ENCODE measurements around the gene EXOSC3. TPM values are rescaled to one million over a fixed set of nuclear protein-coding genes. Genes with fewer than 3 reads are reported as not detected.
A peak's percentile ranks its signal among the peaks of the same experiment; 100 is the strongest.
"Not testable (repeated sequence)": the region's sequence is repeated elsewhere in the genome, so short reads cannot be mapped to it uniquely, and the experiment has no call there.

EXOSC3 gene
- 27.7 TPM for total RNA-seq

GRCh38 chr9:37784616-37785483 is at the start of gene EXOSC3:
EXOSC3 (minus strand) TSS chr9:37785064; CDS start chr9:37785044, 20 bp downstream.
- peak; percentile 95 for DNase-seq

- no peak for DNase-seq
These were observed 42.8 kb upstream of the EXOSC3 start for GRCh38 chr9:37827483-37828165.

- not testable (repeated sequence) for DNase-seq
These were observed 40.3 kb upstream of the EXOSC3 start for GRCh38 chr9:37825174-37825573.

- no peak for DNase-seq
These were observed 35.3 kb upstream of the EXOSC3 start for GRCh38 chr9:37820142-37820541.

GRCh38 chr9:37818849-37819248 is 34.0 kb upstream of the EXOSC3 start:
- no peak for DNase-seq

- DNase-seq, result no peak
These were observed 28.0 kb upstream of the EXOSC3 start for GRCh38 chr9:37812773-37813379.

- DNase-seq, result no peak
These were observed 27.1 kb upstream of the EXOSC3 start for GRCh38 chr9:37811906-37812476.

GRCh38 chr9:37809676-37810075 is 24.8 kb upstream of the EXOSC3 start:
- DNase-seq, result not testable (repeated sequence)

- DNase-seq, result no peak
These were observed 21.4 kb upstream of the EXOSC3 start for GRCh38 chr9:37806271-37806670.

GRCh38 chr9:37801959-37802711 is 17.3 kb upstream of the EXOSC3 start:
- DNase-seq, result no peak

GRCh38 chr9:37801287-37801850 is 16.5 kb upstream of the EXOSC3 start:
- DNase-seq, result no peak

- DNase-seq, result peak; percentile 90
These were observed 15.9 kb upstream of the EXOSC3 start, which contains the start of gene DCAF10 for GRCh38 chr9:37800631-37801286. DCAF10 (plus strand) TSS chr9:37800797; CDS start chr9:37800867, 70 bp downstream.

GRCh38 chr9:37798677-37799076 is 13.8 kb upstream of the EXOSC3 start:
- DNase-seq, result no peak

- no peak for DNase-seq
These were observed 11.4 kb upstream of the EXOSC3 start for GRCh38 chr9:37796232-37796631.

- no peak for DNase-seq
These were observed 7.3 kb upstream of the EXOSC3 start for GRCh38 chr9:37792122-37792521.

GRCh38 chr9:37790096-37790495 is 5.2 kb upstream of the EXOSC3 start:
- DNase-seq, result no peak

- DNase-seq, result no peak
These were observed 3.5 kb upstream of the EXOSC3 start for GRCh38 chr9:37788332-37788731.

- no peak for DNase-seq
These were observed 2.2 kb upstream of the EXOSC3 start for GRCh38 chr9:37787059-37787458.

- DNase-seq, result no peak
These were observed 611 bp downstream of the EXOSC3 start for GRCh38 chr9:37784291-37784615.

- no peak for DNase-seq
These were observed 6.3 kb downstream of the EXOSC3 start for GRCh38 chr9:37778534-37778933.

- DNase-seq, result no peak
These were observed 8.5 kb downstream of the EXOSC3 start for GRCh38 chr9:37776328-37776727.

Measured in tongue (tissue), 2 donors.